HG03103 (cell line): ENCODE data around the gene CHCHD6.

Source experiments
- ATAC-seq: cut with Tn5 transposase; IDR thresholded peaks from one replicate; pipeline ENCODE4 v1.9.1; 2021; ENCODE audit warnings: low read depth; ENCODE audit not compliant: unreplicated experiment

CHCHD6 gene

GRCh38 chr3:126854666-126855065, 150.6 kb downstream of the CHCHD6 start:
- ATAC-seq, result no peak

DNA sequence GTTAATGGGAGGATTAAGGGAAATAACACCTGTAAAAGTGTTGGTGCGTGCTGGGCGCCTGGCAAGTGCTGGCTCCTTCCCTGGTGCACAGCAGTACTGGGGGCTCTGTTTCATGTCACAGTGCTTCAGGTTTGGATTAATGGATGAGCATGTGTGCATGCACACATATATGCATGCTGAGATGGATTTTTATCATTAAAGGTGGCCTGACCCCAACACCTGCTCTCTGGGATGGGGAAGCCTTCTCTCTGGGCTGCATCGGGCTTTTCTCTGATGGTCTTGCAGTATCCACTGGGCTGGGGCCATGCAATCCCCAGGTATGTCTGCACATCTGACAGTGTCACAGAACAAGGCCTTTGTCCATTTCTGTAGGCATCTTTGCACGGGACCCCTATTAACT, 151.3 kb downstream of the CHCHD6 start:
- ATAC-seq, result no peak

DNA sequence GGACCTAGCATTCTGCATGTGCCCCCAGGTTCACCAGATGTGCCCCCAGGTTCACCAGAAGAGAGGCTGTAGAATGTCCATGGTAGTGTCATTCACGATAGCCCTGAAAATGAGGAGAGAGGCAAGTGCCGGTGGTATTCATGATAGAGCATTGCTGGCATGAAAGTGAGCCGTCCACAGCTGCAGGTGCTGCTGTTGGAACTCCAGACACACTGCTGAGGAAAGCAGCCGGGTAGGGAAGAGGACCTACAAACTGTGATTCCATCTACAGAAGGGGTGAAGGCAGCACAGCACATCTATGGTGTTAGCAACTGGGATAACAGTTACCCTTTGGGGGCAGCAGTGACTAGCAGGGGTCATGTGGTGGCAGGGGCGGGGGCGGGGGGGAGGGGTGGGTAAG, 153.9 kb downstream of the CHCHD6 start:
- ATAC-seq, result no peak

- ATAC-seq, result no peak
Observed at GRCh38 chr3:126858401-126858800, 154.4 kb downstream of the CHCHD6 start.

- ATAC-seq, result no peak
Observed at GRCh38 chr3:126858887-126859286, 154.8 kb downstream of the CHCHD6 start.

DNA sequence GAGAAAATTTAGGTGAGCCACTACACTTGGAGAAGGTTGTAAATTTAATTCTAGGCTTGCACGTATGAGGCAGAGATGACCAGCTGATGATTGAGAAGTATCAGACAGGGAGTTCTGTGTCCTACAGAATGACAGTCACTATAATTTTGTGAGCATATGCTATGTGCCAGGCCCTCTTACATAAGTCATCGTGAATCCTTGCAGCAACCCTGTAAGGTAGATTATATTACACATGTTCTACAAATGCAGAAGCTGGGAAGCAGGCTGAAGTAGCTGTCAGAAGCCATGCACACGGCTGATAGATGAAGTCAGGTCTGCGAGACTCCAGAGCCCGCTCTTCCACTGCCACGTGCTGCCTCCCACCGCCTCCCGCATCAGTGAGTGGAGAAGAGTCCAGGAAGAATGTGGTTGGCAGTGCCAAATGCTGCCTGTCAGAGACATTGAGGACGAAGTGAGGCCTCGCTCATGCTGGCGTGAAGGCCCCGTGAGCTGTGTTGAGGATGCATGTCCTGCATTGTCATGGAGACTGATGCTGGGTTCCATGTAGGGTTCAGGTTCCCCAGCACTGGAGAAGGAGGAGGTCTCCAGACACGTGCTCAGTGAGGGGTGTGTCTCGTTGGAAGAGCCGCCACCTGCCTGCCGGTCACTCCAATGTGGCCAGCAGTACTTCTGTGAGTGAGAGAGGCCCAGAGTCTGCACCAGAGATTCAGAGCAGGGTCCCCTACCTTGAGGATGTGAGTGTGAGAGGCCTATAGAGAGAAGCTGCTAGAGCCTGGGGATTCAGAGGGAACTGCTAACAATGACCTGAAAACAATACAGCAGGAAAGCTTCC, 155.6 kb downstream of the CHCHD6 start:
- no peak for ATAC-seq

DNA sequence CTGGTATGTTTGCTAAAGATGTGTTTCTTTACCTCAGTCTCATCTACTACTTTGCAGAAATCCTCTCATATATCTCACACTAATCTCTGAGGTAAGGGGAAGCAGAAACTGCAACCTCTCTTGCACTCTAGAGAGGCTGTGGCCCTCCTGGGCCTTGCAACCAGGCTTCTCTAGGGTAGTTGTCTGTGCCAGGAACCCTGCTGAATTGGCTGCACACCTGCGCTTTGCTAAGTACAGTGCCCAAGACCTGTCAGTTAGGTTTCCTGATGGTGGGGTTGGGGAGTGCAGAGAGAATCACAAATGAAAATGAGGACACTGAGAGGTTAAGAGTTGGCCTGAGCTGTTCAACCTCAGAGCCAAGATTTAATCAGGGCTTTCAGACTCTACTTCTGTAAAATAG, 161.7 kb downstream of the CHCHD6 start:
- no peak for ATAC-seq

DNA sequence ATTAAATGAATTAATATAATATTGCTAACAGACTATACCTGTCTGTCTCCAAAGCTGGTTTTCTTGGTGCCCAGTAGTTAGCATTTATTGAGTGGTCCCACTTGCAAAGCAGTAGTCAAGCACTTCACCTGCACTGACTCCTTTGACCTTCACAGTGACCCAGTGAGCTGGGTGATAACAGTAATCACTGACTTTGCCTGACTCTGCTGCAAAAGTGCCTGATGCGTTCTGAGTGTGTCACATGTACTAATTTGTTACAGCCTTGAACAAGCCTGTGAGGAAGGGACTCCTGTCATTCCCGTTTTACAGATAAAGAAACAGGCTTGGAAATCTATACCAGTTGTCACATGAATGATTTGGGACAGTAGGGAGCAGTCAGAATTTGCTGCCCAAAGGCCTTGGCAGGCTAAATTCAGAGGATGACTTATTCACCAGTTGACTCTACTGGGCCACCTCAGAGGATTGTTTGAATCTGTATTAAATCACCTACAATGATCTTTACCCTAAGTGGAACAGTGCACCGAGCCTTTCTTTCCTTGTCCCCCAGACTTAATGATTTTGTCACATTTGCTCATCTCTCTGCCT, 162.2 kb downstream of the CHCHD6 start:
- ATAC-seq, result no peak

DNA sequence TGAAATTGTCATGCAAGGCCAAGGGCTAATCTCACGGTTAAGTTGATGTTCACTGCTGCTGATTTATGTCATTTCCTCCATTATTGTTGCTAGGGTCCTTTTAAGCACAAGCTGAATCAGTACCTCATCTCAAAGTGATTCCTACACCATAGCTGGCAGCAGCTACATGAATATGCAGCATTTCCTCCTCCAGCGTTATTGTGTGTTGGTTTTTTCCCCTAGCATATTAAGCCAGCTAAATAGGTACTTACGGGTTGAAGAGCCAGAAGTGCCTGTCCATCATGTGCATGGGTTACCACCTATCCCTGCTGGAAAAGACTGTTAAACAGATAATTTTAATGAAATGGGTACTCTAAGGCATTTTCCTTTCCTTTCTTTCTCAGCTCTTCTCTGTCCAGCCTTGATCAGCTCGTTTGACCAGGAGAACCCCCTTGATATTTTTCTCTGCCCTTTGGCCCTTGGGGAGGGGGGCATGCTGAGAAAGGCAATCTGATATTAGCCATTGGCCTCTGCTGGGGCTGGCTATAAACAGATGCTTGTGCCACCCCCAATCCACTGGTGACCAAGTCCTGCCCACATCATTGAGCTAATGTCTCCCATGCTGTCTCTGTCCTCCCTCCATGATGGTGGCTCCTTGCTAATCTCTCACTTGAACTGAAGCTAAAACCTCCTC, 163.3 kb downstream of the CHCHD6 start:
- ATAC-seq, result no peak

GRCh38 chr3:126867863-126868200, 163.8 kb downstream of the CHCHD6 start:
- no peak for ATAC-seq

DNA sequence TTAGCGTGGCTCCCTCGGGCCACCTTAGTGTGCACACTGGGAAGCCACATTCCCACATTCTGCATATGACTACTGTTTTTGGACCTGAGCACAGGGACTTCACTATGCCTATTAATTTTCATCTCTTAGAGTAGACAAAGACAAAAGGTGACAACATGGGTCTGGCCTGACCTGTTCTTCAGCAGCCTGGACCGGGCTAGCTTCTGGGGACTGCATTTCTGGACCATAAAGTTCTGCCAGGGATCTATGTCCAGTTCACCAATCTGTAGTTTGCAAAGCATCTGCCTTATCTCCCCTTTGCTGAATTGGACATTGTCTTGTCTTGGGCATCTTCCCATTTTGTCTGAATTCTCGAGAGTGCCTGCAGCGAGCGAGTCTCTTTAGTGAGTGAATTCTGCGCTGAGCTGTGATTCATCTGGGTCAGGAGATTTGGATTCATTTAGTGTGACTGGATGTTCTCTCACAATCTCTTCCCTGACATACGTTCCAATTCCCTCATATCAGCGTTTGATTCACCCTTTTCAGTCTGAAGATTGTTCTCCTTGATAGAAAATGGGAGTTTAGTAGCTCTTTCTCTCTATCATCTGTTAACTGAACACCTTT, 166.7 kb downstream of the CHCHD6 start:
- no peak for ATAC-seq

GRCh38 chr3:126872701-126873342, 168.8 kb downstream of the CHCHD6 start:
- ATAC-seq, result no peak

DNA sequence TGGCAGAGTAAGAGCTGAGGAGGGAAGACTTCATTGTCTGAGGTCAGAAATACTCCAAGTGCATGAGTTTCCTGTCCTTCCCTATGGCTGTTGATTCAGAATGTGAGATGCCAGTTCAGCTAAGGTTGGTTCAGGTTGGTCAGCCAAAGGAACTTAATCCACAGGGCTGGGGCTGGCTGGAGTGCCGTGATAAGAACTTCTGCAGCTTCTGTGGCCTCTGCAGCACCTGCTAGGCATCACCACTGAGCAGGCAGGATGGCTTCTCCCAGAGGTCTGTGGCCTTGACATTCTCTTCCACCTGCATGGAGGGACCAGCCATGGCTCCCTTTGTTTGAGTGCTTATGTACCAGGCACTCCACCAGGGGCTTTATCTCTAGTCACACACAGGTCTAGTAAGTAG, 169.4 kb downstream of the CHCHD6 start:
- no peak for ATAC-seq

DNA sequence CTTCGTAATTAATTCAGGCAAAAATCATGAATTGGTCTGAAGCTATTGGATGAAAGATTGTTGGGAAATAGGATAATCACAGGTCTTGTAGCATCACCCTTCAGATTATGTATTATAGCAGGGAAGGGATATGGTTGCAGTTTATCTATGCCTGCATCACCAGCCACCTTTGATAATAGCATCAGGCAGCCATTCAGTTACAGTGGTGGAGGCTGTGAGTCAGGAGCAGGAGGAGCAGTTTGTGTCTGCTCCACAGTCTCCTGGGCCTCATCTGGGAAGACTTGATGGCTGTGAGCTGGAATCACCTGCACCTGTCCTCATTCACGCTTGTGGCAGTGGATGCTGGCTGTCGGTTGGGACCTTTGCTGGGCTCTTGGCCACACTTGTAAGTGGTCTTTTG, 174.6 kb downstream of the CHCHD6 start:
- no peak for ATAC-seq

GRCh38 chr3:126880901-126881300, 176.9 kb downstream of the CHCHD6 start:
- no peak for ATAC-seq

DNA sequence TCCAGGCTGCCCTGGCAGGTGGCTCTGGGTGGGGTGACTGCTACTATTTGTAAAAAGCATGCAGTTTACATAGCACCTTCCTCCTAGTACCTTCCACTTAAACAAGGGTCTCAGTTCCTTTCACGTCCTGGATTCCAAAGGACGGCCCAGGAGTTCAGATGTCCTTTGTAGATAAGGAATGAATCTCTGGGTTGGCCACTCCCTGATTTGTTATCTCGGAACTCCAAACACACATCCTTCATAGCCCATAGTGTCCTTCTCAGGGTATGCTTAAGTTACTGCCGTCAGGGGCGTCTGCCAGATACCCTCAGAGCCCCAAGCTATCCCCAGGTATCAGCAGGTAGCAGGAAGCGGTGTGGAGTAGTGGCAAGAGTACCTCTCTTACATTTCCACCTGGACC, 177.8 kb downstream of the CHCHD6 start:
- ATAC-seq, result no peak

DNA sequence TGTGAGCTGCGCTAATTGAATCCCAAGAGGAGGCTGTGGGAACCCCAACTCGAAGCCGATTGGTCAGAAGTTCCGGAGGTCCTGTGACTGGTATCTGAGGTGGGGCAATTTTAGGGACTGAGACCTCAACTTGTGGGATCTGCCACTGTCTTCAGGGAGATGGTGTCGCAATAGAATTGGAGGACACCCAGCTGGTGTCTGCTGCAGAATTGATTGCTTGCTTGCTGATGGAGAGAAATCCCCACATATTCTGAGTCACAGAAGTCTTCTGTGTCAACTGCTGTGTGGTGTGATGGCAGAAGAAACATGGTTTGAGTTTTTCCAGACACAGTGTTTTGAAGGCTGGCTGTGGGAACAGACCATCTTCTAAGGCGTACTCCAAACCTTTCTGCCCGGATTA, 179.2 kb downstream of the CHCHD6 start:
- no peak for ATAC-seq

DNA sequence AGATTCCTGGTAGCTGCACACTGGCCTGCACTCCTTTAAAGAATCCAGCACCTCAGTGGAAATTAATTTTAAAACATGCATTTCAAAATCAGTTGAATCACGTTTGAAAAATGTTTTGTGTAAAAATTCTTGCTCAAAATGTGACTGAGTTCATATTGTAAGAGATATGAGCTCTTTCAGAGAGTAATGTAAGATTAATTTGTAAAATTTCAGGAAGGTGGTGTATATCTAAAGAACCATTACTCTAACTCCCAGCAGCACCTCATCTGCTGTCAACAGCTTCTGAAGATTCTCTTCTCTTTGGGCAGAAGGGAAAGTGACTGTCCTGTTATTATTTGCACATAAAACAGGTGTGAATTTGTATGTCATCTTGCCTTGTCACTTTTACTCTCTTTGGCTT, 181.4 kb downstream of the CHCHD6 start:
- ATAC-seq, result no peak

DNA sequence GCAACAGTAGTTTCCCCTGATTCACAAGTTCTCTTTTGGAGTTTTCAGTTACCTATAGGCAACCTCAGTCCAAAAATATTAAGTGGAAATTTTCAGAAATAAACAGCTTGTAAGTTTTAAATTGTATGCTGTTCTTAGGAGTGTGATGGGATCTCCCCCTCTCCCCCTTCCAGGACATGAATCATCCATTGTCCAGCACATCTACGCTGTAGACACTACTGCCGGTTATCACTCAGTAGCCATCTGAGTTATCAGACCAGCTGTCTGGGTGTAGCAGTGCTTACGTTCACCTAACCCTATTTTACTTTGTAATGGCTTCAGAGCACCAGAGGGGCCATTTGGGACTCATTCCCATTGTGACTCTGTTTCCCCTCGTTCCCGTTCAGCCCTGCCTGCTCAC, 182.2 kb downstream of the CHCHD6 start:
- no peak for ATAC-seq

GRCh38 chr3:126887686-126888085, 183.6 kb downstream of the CHCHD6 start:
- no peak for ATAC-seq

- ATAC-seq, result no peak
Observed at GRCh38 chr3:126888186-126888760, 184.2 kb downstream of the CHCHD6 start.
